LNCaP clone FGC (cell line): Measurements from ENCODE around the gene GBE1.
A peak's percentile ranks its signal among the peaks of the same experiment; 100 is the strongest.

Experiments
- DNase-seq: peaks from one replicate; pipeline ENCODE4 v3.0.0-alpha.2; 2011; ENCODE audit warnings: low read depth
- H3K4me3 ChIP-seq: 2 replicates; pipeline ENCODE4 v1.5.1; 2011; ENCODE audit warnings: mild to moderate bottlenecking, low read depth, low read length, control low read depth
- CTCF ChIP-seq: IDR thresholded peaks from 2 replicates; pipeline ENCODE4 v1.5.1; 2012; ENCODE audit warnings: mild to moderate bottlenecking; ENCODE audit not compliant: control insufficient read depth, insufficient read depth; ENCODE audit errors: extremely low read depth

GBE1 gene

GRCh38 chr3:81760924-81761903 is at the start of gene GBE1:
Gene GBE1, minus strand, starts transcription at chr3:81761645. Its CDS starts 128 bp downstream, at chr3:81761517.
- TF ChIP-seq CTCF: peak; percentile 54
- peak within 1 kb of the TSS; percentile 61 for H3K4me3 ChIP-seq
- DNase-seq: peak; percentile 54

GRCh38 chr3:81808900-81809299 is 47.5 kb upstream of the GBE1 start:
- no peak for DNase-seq
- no peak for TF ChIP-seq CTCF
- H3K4me3 ChIP-seq: no peak overlapping the region

GRCh38 chr3:81799403-81799802 is 38.0 kb upstream of the GBE1 start:
- TF ChIP-seq CTCF: no peak
- no peak for DNase-seq
- H3K4me3 ChIP-seq: no peak overlapping the region

GRCh38 chr3:81793410-81793809 is 32.0 kb upstream of the GBE1 start:
- TF ChIP-seq CTCF: no peak
- H3K4me3 ChIP-seq: no peak overlapping the region
- DNase-seq: no peak

GRCh38 chr3:81790117-81790516 is 28.7 kb upstream of the GBE1 start:
- H3K4me3 ChIP-seq: no peak overlapping the region
- no peak for TF ChIP-seq CTCF
- no peak for DNase-seq

- no peak overlapping the region for H3K4me3 ChIP-seq
- TF ChIP-seq CTCF: no peak
- DNase-seq: no peak
These were observed 28.2 kb upstream of the GBE1 start for GRCh38 chr3:81789691-81790090.
